ENCODE data around the gene ZNF346.
"Not testable (repeated sequence)": the region's sequence is repeated elsewhere in the genome, so short reads cannot be mapped to it uniquely, and the experiment has no call there.

ZNF346 gene, protein sequence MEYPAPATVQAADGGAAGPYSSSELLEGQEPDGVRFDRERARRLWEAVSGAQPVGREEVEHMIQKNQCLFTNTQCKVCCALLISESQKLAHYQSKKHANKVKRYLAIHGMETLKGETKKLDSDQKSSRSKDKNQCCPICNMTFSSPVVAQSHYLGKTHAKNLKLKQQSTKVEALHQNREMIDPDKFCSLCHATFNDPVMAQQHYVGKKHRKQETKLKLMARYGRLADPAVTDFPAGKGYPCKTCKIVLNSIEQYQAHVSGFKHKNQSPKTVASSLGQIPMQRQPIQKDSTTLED

DNA sequence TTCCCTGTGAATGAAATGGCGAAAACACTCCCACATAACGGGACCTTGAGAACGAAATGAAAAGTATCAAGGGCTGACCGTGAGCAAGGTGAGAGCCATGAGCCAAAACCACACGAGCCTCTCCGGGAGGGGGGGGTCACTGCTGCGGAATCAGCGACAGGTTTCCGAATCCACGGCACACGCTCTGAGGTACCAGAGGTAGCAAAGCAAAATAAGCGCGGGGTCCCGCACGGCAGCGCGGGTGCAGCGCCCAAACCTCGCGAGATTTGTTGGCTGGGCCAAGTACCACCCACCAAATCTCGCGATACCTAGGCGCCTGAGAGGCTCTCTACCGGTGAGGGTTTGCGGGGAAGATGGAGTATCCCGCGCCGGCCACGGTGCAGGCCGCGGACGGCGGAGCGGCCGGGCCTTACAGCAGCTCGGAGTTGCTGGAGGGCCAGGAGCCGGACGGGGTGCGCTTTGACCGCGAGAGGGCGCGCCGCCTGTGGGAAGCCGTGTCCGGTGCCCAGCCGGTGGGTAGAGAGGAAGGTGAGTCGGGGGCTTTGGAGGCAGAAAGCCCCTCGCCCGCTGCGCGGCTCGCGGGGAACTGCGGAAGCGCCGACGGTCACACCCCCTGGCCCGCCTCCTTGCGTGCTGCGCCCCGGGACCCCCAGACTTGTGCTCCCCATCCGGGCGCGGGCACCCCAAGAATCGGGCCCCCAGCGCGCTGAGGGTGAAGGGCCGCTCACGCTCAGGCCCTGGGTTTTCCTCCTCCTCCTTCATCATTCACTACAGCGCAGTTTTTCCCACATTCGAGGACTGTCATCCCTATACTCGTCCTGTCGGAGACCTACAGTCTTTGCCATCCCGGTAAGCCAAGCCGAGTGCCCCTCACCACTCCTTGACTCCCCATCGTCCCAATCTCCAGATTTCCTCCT is at the start of gene ZNF346:
Gene ZNF346, plus strand, starts transcription at position 311 of the 917 bp plus-strand sequence. Its CDS starts 43 bp downstream, at position 354.
- peak; percentile 73 for DNase-seq

DNA sequence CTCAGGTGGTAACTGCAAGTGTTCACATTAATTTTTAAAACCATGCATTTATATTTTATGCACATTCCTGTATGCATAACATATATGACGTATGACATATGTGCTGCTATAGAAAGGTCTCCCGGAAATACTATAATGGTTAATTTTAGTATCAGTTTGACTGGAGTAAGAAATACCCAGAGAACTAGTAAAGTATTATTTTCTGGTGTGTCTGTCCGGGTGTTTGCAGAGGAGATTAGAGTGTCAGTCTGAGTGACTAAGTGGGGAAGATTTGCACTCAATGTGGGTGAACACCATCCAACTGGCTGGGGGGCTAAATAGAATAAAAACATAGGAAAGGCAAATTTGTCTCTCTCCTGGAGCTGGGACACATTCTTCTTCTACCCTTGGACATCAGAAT is 42.8 kb upstream of the ZNF346 start:
- DNase-seq: no peak

DNA sequence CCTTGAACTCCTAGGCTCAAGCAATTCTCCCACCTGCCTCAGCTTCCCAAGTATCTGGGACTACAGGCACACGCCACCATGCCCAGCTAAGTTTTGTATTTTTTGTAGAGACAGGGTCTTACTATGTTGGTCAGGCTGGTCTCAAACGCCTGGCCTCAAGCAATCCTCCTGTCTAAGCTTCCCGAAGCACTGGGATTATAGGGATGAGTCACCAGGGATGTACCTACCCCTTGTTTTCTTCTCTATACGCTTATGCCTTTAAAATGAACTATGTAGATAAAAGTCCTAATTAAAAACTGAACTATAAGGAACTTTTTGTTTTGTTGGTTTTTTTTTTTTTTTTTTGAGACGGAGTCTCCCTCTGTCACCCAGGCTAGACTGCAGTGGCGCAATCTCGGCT is 41.7 kb upstream of the ZNF346 start:
- no peak for DNase-seq

DNA sequence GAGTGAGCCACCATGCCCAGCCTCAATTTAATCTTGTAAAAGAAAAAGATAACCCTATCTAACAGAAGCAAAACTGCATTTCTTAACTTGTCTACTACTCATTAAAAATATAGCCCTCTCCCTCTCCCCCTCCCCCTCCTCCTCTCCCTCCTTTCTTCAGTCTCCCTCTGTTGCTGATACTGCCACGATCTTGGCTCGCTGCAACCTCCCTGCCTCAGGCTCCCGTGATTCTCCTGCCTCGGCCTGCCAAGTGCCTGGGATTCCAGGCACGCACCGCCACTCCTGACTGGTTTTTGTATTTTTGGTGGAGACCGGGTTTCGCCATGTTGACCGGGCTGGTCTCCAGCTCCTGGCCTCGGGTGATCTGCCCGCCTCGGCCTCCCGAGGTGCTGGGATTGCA is 39.4 kb upstream of the ZNF346 start:
- not testable (repeated sequence) for DNase-seq

DNA sequence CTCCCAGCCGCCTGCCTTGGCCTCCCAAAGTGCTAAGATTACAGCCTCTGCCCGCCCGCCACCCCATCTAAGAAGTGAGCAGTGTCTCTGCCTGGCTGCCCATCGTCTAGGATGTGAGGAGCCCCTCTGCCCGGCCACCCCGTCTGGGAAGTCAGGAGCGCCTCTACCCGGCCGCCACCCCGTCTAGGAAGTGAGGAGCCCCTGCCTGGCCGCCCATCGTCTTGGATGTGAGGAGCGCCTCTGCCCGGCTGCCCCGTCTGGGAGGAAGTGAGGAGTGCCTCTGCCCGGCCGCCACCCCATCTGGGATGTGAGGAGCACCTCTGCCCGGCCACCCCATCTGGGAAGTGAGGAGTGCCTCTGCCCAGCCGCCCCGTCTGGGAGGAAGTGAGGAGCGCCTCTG is 38.9 kb upstream of the ZNF346 start:
- DNase-seq: not testable (repeated sequence)

DNA sequence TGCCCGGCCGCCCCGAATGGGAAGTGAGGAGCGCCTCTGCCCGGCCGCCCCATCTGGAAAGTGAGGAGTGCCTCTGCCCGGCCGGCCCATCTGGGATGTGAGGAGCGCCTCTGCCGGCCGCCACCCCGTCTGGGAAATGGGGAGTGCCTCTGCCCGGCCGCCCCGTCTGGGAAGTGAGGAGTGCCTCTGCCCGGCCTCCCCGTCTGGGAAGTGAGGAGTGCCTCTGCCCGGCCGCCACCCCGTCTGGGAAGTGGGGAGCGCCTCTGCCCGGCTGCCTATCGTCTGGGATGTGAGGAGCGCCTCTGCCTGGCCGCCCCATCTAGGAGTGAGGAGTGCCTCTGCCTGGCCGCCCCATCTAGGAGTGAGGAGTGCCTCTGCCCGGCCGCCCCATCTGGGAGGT is 38.3 kb upstream of the ZNF346 start:
- not testable (repeated sequence) for DNase-seq

DNA sequence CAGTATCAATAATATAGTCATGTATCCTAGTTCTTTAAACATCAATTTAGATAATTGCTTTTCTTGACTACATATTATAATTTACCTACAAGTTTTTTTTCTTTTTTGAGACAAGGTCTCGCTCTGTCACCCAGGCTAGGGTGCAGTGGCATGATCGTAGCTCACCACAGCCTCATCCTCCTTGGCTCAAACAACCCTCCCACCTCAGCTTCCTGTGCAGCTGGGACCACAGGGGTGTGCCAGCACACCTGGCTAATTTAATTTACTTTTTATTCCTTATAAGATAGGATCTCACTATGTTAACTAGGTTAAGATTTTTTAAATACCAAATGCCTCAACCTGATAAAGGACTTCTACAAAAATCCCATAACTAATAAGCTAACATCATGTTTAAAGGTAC is 37.0 kb upstream of the ZNF346 start:
- DNase-seq: no peak

DNA sequence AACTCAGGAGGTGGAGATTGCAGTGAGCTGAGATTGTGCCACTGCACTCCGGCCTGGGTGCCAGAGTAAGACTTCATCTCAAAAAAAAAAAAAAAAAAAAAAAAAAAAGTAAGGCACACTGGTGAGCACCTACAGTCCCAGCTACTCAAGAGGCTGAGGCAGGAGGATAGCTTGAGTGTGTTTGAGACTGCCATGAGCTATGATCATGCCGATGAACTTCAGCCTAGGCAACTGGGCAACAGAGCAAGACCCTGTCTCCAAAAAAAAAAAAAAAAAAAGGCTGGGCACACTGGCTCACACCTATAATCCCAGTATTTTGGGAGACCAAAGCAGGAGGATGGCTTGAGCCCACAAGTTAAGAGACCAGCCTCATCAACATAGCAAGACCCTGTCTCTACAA is 36.2 kb upstream of the ZNF346 start:
- no peak for DNase-seq

DNA sequence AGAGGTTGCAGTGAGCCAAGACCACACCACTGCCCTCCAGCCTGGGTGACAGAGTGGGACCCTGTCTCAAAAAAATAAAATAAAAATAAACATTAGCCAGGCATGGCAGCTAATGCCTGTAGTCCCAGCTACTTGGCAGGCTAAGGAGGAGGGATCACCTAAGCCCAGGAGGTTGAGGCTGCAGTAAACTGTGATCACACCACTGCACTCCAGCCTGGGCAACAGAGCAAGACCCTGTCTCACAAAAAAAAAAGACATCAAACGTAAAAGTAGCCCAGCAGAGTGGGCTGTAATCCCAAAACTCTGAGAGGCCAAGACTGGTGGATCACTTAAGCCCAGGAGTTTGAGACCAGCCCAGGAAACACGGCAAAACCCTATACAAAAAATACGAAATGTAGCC is 34.9 kb upstream of the ZNF346 start:
- DNase-seq: no peak

DNA sequence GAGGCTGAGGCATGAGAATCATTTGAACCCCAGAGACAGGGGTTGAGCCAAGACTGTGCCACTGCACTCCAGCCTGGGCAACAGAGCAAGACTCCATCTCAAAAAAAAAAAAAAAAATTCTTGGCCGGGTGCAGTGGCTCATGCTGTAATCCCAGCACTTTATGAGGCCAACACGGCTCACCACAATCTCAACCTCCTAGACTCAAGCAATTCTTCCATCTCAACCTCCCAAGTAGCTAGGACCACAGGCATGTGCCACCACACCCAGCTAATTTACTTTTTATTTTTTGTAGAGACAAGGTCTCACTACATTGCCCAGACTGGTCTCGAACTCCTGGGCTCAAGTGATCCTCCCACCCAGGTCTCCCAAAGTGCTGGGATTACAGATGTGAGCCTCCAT is 29.4 kb upstream of the ZNF346 start:
- DNase-seq: not testable (repeated sequence)

DNA sequence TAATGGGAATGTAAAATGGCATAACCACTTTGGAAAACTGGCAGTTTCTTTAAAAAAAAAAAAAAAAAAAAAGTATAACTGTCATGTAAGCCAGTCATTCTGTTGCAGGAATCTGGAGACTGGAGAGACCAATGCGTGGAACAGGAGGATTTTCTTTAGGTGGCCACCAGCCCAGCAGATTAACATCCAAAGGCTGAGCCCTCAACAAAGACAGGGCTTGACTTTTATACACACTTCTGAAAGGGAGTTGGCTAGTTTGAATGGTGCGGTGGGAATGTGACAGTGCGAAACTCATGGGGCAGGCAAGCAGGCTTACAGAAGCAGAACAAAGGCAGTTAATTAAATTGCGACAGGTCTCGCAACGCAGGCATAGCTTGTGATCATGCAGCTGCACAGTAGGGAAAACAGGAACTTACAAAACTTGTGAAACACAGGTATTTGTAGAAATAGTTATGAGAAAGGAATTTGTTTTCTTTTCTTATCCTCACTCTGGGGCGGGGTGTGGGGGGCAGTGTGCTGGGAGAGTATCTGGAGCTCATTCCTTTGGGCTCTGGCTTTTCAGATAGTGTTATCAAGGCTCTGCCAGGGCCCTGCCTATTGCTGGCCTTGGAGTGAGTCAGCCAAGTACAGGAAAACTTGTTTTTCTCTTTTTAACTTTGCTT is 27.9 kb upstream of the ZNF346 start:
- DNase-seq: no peak

DNA sequence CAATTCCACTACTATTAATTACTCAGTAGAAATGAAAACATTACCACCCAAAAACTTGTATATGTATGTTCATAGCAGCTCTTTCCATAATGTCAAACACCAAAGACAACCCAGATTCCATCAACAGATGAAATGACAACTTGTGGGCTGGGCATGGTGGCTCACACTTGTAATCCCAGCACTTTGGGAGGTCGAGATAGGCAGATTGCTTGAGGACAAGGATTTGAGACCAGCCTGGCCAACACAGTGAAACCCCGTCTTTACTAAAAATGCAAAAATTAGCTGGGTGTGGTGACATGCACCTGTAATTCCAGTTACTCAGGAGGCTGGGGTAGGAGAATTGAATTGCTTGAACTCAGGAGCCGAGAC is 27.4 kb upstream of the ZNF346 start:
- no peak for DNase-seq

DNA sequence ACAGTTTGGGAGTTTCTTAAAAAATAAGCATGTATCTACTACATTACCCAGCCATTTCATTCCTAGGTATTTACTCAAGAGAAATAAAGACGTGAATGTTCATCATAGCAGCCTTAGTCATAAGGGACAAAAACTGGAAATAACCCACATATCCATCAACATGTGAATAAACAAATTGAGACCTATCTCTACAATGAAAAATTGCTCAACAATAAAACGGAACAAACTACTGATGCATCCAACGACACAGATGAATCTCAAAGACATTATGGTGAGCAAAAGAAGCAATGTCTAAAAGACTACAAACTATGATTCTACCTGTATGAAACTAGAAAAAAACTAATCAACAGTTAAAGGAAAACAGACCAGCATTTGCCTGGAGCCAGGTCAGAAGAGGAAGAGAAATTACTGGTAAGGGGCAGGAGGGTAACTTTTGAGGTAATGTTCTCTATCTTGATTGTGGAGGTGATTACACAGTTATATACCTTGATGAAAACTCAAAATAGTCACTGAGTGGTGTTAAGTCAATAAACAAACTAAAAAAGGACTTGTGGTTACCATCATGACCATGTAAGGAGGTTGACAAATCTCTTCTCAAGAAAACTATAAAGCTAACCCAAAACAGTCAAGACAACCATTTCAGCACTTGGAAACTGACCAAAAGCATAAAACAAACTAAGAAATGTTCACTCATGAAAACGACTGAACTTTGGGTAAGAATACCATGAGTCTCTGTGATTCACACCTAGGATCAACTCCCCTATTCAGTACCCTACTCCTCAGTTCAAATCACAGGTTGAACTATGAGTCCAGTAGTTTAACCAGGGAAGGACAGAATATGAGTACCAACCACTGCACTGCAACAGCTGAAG is 26.4 kb upstream of the ZNF346 start:
- no peak for DNase-seq

DNA sequence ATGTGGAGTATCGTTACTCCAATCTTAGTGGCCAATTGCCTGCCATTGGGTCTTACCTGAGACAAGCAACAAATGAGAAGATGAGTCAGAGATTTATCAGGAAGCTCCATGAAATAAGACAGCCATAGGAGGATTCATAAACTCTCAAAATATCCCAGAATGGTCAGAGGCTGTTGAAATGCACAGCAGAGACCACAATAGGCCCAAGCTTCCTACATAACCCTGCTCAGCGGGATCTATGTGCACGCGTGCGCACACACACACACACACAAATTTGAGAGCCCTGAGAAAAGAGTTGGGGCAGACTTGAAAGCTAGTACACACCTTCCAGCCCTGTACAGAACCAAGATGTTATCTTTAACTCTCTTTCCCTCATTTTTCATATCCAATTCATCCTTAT is 25.7 kb upstream of the ZNF346 start:
- no peak for DNase-seq

DNA sequence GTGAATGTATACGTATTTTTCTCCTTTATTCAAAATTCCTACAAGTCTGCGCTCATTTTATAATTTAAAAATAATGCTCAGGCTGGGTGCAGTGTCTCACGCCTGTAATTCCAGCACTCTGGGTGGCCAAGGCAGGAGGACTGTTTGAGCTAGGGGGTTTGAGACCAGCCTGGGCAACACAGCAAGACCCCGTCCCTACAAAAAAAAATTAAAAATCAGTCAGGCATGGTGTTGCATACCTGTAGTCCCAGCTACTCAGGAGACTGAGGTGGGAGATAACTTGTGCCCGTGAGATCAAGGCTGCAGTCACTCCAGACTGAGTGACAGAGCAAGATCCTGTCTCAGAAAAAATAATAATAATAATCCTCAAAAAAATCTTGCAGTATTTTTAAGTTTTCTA is 23.7 kb upstream of the ZNF346 start:
- DNase-seq: no peak

DNA sequence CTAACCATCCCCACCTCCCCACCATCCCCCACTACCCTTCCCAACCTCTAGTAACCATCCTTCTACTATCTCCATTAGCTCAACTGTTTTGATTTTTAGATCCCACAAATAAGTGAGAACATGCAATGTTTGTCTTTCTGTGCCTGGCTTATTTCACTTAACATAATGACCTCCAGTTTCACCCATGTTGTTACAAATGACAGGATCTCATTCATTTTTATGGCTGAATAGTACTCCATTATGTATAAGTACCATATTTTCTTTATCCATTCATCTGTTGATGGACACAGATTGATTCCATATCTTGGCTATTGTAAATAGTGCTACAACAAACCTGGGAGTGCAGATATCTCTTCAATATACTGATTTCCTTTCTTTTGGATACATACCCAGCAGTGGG is 23.0 kb upstream of the ZNF346 start:
- not testable (repeated sequence) for DNase-seq

DNA sequence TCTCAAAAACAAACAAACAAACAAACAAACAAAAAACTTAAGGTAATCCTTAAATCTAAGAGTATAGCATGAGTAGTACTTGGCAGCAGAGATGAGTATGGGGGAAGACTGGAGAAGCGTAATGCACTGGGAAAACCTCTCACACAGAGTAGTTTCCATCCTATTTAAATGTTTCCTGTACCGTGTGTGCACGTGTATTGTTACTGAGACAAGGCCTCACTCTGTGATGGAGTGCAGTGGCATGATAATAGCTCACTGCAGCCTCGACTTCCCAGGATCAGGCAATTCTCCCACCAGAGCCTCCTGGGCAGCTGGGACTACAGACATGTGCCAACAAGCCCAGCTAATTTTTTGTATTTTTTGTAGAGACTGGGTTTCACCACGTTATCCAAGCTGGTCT is 18.8 kb upstream of the ZNF346 start:
- DNase-seq: no peak

DNA sequence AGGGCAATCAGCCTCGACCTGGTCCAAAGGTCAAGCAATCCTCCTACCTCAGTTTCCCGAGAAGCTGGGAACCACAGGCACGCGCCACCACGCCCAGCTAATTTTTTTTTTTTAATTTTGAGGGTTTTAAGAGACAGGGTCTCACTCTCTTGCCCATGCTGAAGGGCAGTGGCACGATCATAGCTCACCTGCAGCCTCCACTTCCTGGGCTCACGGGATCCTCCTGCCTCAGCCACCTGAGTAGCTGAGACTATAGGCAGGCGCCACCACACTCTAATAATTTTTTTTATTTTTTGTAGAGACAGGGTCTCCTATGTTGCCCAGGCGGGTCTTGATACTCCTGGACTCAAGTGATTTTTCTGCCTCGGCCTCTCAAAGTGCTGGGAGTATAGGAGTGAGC is 17.5 kb upstream of the ZNF346 start:
- no peak for DNase-seq

DNA sequence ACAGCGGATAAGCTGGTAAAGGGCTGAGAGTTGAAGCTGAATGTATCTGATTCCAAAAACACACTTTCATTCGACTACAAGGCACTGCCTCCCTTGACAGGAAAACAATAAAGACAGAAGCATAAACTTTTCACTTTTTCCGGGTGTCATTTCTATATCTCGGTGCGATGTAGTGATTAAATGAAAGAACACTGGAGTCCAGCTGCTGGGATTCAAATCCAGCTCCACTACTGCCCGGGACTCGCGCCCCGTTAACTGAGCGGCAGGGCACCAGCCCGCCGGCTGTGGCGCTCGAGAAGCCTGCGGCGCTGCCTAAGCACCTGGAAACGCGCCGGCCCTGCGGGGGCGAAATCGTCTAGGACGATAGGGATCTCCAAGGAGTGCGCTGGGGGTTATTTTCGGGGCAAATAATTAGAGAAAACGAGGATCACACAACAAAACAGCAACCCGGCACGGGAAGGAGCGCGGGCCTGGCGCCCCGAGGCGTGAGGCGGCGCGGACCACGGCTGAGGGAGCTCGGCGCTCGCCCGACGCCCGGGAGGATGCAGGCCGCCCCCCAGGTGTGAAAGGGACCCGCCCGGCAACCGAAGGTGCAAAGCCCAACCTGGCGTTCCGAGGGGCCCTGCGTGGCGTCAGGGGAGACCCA is 16.8 kb upstream of the ZNF346 start:
- peak; percentile 14 for DNase-seq

DNA sequence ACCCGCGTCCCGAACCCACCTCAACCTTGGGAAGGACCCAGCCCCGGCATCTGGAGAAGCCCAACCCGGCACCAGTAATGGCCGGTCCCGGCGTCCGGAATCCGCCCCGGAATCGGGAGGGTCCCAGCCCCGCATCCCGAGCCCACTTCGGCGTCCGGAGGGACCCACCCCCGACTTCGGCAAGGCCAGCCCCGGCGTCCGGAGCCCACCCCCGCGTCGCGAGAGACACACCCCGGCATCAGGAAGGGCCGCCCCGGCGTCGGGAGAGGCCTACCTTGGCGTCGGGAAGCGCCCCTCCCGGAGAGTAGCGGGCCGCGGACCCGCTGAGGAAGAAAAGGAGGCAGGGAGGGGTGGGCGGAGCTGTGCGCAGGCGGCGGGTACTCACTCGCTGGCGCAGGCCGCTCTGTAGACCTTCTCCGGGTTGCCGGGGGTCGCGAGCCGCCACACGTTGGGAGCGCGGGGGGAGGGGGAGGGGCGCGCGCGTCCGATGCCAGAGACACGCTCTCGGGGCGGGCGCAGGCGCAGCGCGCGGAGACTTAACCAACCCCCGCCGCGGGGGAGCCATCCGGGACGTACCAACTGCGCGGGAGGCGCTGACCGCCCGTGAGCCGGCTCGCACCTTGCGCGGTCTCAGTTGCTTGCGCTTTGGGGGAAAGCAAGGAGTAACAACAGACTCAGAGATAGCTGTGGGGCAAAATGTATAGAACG is 16.1 kb upstream of the ZNF346 start, which contains the start of gene UIMC1:
Gene UIMC1, minus strand, starts transcription at position 515 of the 708 bp plus-strand sequence. CDS start 24,164 bp downstream, outside the sequence.
- peak; percentile 71 for DNase-seq

DNA sequence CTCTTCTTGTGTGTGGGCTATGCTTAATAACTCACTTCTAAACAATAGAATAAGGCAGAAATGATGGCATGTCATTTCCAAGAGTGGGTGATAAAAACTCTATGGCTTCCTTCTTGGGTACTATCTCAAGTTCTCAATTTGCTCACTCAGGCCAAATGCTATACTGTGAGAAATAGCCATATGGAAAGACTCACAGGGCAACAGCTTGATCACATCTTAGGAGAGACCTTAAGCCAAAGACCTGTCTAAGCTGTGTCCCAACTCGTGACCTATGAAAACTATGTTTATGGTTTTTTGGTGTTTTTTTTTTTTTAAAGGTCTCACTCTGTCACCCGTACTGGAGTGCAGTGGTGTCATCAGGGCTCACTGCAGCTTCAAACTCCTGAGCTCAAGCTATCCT is 13.8 kb upstream of the ZNF346 start:
- DNase-seq: no peak
